K562 (cell line): ENCODE measurements around the gene SMG7. TPM values are rescaled to one million over a fixed set of nuclear protein-coding genes. Genes with fewer than 3 reads are reported as not detected.

Source experiments
- ATAC-seq: fragments of 200-7000 bp; cut with Tn5 transposase; 3 replicates; pipeline ENCODE4 v1.9.1; 2020; ENCODE audit warnings: moderate library complexity
- BruUV-seq: library from RNA; stranded (reverse); fragments of 400-500 nt; replicated peaks from 2 replicates; lab custom pipeline; 2021; lab: Mats Ljungman, UMichigan
- CTCF ChIA-PET: fragments of 300-600 bp; formaldehyde crosslinking; extraction: SDS; loops from one replicate; lab custom pipeline; 2021; ENCODE audit warnings: low intra/inter-chr PET ratio; lab: Yijun Ruan, JAX
- POLR2A ChIA-PET: fragments of 300-600, 350-650 bp; sonication (Branson Sonifier 250); formaldehyde crosslinking; extraction: SDS; loops from one replicate; lab custom pipeline; 2021; ENCODE audit warnings: antibody characterized with exemption, inconsistent platforms; lab: Yijun Ruan, JAX
- DNase-seq, 4 experiments: peaks; one replicate each; pipeline versions ENCODE4 v3.0.0 to v3.0.0-alpha.2; 2011 to 2018; ENCODE audit warnings: low spot score in 3 of 4, mixed read lengths in 3 of 4; ENCODE audit errors: extremely low read depth in 1 of 4
- FAIRE-seq: peaks from 2 replicates; lab custom pipeline; 2011; peaks lifted over from hg19 to GRCh38; lab: Jason Lieb, UNC
- H2AFZ ChIP-seq: 2 replicates; pipeline ENCODE4 v1.6.0; 2011; ENCODE audit warnings: low read depth, low read length, control low read depth, inconsistent platforms
- H3K27ac ChIP-seq: fragments of 200-600 bp; 3 replicates; pipeline ENCODE4 v1.8.0; 2011; ENCODE audit warnings: low read depth, mild to moderate bottlenecking, control low read depth, inconsistent platforms, low read length, moderate library complexity, mixed read lengths; ENCODE audit errors: extremely low read depth
- H3K27me3 ChIP-seq, 2 experiments: fragments of 300-600 bp in 1 of 2; 2 replicates in 1 of 2; 3 replicates in 1 of 2; pipeline versions ENCODE4 v1.6.0 to v1.8.0; 2011; ENCODE audit warnings: inconsistent platforms in 2 of 2, low read length in 2 of 2, mild to moderate bottlenecking in 1 of 2, mixed read lengths in 1 of 2, moderate library complexity in 1 of 2; ENCODE audit not compliant: control insufficient read depth in 2 of 2, insufficient read depth in 2 of 2
- H3K36me3 ChIP-seq: fragments of 300-600 bp; 3 replicates; pipeline ENCODE4 v1.8.0; 2011; ENCODE audit warnings: mild to moderate bottlenecking, low read length, inconsistent platforms; ENCODE audit not compliant: control insufficient read depth, insufficient read depth
- H3K4me1 ChIP-seq, 2 experiments: fragments of 200-600 bp in 1 of 2; replicated peaks in 1 of 2; 2 replicates in 1 of 2; 3 replicates in 1 of 2; pipeline versions ENCODE4 v1.5.1 to v1.8.0; 2011; ENCODE audit warnings: inconsistent platforms in 2 of 2, low read length in 2 of 2, mild to moderate bottlenecking in 1 of 2, mixed read lengths in 1 of 2, moderate library complexity in 1 of 2; ENCODE audit not compliant: control insufficient read depth in 2 of 2, insufficient read depth in 2 of 2
- H3K4me2 ChIP-seq: 2 replicates; pipeline ENCODE4 v1.6.1; 2011; ENCODE audit warnings: low read length, control low read depth, inconsistent platforms, mixed read lengths; ENCODE audit not compliant: insufficient read depth
- H3K4me3 ChIP-seq: fragments of 200-600 bp; sonication (generic), shearing (Covaris generic); 2 replicates; pipeline ENCODE4 v1.5.1; 2016; ENCODE audit warnings: control low read depth, inconsistent platforms
- H3K79me2 ChIP-seq: fragments of 200-600 bp; 3 replicates; pipeline ENCODE4 v1.8.0; 2011; ENCODE audit warnings: low read length, inconsistent platforms; ENCODE audit not compliant: control insufficient read depth, insufficient read depth
- H3K9ac ChIP-seq, 2 experiments: 2 replicates each; pipeline versions ENCODE4 v1.6.0 to v1.6.1; 2011; ENCODE audit warnings: low read depth in 2 of 2, low read length in 2 of 2, control low read depth in 1 of 2, inconsistent platforms in 1 of 2, mild to moderate bottlenecking in 1 of 2, mixed read lengths in 1 of 2; ENCODE audit not compliant: insufficient read depth in 1 of 2
- H3K9me1 ChIP-seq: one replicate; pipeline ENCODE4 v1.6.0; 2011; ENCODE audit warnings: inconsistent platforms, mild to moderate bottlenecking, low read length, moderate library complexity; ENCODE audit not compliant: control insufficient read depth, insufficient read depth
- H3K9me3 ChIP-seq: replicated peaks from 2 replicates; pipeline ENCODE4 v1.5.1; 2011; ENCODE audit warnings: low read depth, low read length, inconsistent platforms; ENCODE audit not compliant: control insufficient read depth, insufficient read depth
- H4K20me1 ChIP-seq: replicated peaks from 2 replicates; pipeline ENCODE4 v1.6.1; 2011; ENCODE audit warnings: low read length, inconsistent platforms, mixed read lengths; ENCODE audit not compliant: control insufficient read depth, insufficient read depth
- POLR2AphosphoS2 ChIP-seq: IDR thresholded peaks from 2 replicates; pipeline ENCODE4 v1.6.1; 2012; ENCODE audit warnings: low read length, improper control_type of control experiment
- STAT5B ChIP-seq: fragments of 250-450 bp; sonication (Bioruptor Pico); IDR thresholded peaks from 2 replicates; pipeline ENCODE4 v1.8.0; 2021; ENCODE audit warnings: mild to moderate bottlenecking, inconsistent platforms
- ZNF445 ChIP-seq: fragments of 250-450 bp; sonication (Bioruptor Pico); IDR thresholded peaks from 2 replicates; pipeline ENCODE4 v1.4.0; 2020; ENCODE audit warnings: low read depth, mild to moderate bottlenecking, moderate library complexity
- WGBS: fragments of 100-300 bp; shearing (Covaris generic); methylation state at CpG from one replicate; pipeline ENCODE4 v1.1.6; 2016; ENCODE audit warnings: low coverage, mixed read lengths; ENCODE audit not compliant: insufficient coverage; ENCODE audit errors: missing lambda C conversion rate; 5-methylcytosine and 5-hydroxymethylcytosine counted together
- in situ Hi-C: fragments of 300-500 bp; cut with MboI; formaldehyde crosslinking; loops from 4 replicates; pipeline ENCODE4 v1.15.0; 2018; ENCODE audit warnings: inconsistent platforms, mixed read lengths
- intact Hi-C: fragments of 100-400 bp; cut with micrococcal nuclease; formaldehyde crosslinking; loops from 2 replicates; pipeline ENCODE4 v1.14.2; 2022
- polyA plus RNA-seq, 8 experiments: library from polyadenylated mRNA; depleted of rRNA in 4 of 8; stranded (reverse) in 5 of 8; unstranded in 3 of 8; fragments of >200 nt; fragmentation: Nextera tagmentation in 2 of 8; fragmentation: Illumina TruSeq in 1 of 8; extraction: Ambion mirVana in 2 of 8; extraction: Trizol in 1 of 8; gene quantifications; 2 replicates each; pipeline versions ENCODE4 v1.2.1 to v1.2.3, GENCODE V29; 2011 to 2014; ENCODE audit warnings: inconsistent platforms in 1 of 8, missing spikeins in 1 of 8
- total RNA-seq, 7 experiments: library from RNA; depleted of rRNA in 6 of 7; stranded (reverse); fragments of >200 nt in 6 of 7; fragmentation: Illumina TruSeq in 2 of 7; extraction: Trizol in 2 of 7; gene quantifications; 2 replicates each; pipeline versions ENCODE4 v1.2.1 to v1.2.3, GENCODE V29; 2011 to 2021; ENCODE audit warnings: low replicate concordance in 1 of 7
- TF ChIP-seq, protein P1 (sequence below): fragments of 450-650 bp; IDR thresholded peaks from 2 replicates; pipeline ENCODE4 v1.6.1; 2016
- TF ChIP-seq, protein P2 (sequence below): fragments of 450-650 bp; IDR thresholded peaks from 2 replicates; pipeline ENCODE4 v1.6.1; 2016; ENCODE audit warnings: mild to moderate bottlenecking
- TF ChIP-seq, protein P3 (sequence below): fragments of 450-650 bp; formaldehyde crosslinking; IDR thresholded peaks from 2 replicates; pipeline ENCODE4 v1.4.0; 2022; ENCODE audit warnings: missing genetic modification characterization
- TF ChIP-seq, protein P4 (sequence below), 2 experiments: IDR thresholded peaks in 1 of 2; conservative IDR thresholded peaks in 1 of 2; 2 replicates each; pipeline ENCODE4 v1.6.1; 2016; ENCODE audit warnings: low read depth in 2 of 2, mild to moderate bottlenecking in 1 of 2, missing compliant biosample characterization in 1 of 2, missing genetic modification characterization in 1 of 2, moderate library complexity in 1 of 2
- TF ChIP-seq, protein P5 (sequence below): fragments of 250-450 bp; sonication (Bioruptor Pico); IDR thresholded peaks from 2 replicates; pipeline ENCODE4 v1.8.0; 2021; ENCODE audit warnings: borderline replicate concordance, mild to moderate bottlenecking, moderate library complexity; ENCODE audit not compliant: poor library complexity, severe bottlenecking

SMG7 gene
- total and polyA plus RNA-seq, 9 of the 15 experiments (the other 6 are each of a cell fraction or from before 2014, with no cell fraction given) = 12.4 to 74.6 (median 29.0) TPM

DNA sequence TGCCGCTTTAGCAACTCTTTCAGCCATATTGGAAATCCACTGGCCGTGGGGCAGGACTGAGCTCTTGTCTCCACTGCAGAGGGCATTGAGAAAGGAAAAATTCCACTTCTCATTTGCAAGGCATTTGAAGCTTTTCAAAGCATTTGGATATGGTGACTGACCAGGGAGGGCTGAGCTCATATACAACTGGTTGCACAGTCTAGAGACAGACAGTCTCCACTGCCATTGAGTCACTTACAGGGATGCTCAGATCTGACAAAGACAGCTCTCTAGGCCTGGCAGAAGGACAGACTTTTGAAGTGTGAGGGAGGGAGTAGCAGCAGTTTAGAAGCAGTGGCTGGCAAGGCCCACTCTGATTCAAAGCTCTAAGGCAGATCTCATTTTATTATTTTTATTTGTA is 93.7 kb downstream of the SMG7 start:
- Histone ChIP-seq H3K9me1 (no peaks in the 10 kb centered on the region), H2AFZ (no peak overlapping the region), H3K9ac (no peak overlapping the region), H3K27me3 (peaks cover 15 to 31% of the 10 kb centered on the region in 2 experiments), H3K9me3 (no peaks in the 10 kb centered on the region), H3K27ac (no peak overlapping the region), H3K36me3 (no peaks in the 10 kb centered on the region), H3K4me2 (no peak overlapping the region), H3K4me1 (peaks cover 10 to 13% of the 10 kb centered on the region in 2 experiments), H4K20me1 (0 out of 2 replicates have a peak, but pooled peaks cover 5% of the 10 kb centered on the region), H3K4me3 (no peak overlapping the region), H3K79me2 (no peaks in the 10 kb centered on the region)
- WGBS = 33% methylated on average over 2 of the region's 2 CpGs
- TF ChIP-seq ZNF445 (CRISPR knock-in tag) = no peak
- TF ChIP-seq, protein P1, sequence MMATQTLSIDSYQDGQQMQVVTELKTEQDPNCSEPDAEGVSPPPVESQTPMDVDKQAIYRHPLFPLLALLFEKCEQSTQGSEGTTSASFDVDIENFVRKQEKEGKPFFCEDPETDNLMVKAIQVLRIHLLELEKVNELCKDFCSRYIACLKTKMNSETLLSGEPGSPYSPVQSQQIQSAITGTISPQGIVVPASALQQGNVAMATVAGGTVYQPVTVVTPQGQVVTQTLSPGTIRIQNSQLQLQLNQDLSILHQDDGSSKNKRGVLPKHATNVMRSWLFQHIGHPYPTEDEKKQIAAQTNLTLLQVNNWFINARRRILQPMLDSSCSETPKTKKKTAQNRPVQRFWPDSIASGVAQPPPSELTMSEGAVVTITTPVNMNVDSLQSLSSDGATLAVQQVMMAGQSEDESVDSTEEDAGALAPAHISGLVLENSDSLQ = no peak
- TF ChIP-seq, protein P2, sequence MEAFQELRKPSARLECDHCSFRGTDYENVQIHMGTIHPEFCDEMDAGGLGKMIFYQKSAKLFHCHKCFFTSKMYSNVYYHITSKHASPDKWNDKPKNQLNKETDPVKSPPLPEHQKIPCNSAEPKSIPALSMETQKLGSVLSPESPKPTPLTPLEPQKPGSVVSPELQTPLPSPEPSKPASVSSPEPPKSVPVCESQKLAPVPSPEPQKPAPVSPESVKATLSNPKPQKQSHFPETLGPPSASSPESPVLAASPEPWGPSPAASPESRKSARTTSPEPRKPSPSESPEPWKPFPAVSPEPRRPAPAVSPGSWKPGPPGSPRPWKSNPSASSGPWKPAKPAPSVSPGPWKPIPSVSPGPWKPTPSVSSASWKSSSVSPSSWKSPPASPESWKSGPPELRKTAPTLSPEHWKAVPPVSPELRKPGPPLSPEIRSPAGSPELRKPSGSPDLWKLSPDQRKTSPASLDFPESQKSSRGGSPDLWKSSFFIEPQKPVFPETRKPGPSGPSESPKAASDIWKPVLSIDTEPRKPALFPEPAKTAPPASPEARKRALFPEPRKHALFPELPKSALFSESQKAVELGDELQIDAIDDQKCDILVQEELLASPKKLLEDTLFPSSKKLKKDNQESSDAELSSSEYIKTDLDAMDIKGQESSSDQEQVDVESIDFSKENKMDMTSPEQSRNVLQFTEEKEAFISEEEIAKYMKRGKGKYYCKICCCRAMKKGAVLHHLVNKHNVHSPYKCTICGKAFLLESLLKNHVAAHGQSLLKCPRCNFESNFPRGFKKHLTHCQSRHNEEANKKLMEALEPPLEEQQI = no peak
- TF ChIP-seq, protein P3, sequence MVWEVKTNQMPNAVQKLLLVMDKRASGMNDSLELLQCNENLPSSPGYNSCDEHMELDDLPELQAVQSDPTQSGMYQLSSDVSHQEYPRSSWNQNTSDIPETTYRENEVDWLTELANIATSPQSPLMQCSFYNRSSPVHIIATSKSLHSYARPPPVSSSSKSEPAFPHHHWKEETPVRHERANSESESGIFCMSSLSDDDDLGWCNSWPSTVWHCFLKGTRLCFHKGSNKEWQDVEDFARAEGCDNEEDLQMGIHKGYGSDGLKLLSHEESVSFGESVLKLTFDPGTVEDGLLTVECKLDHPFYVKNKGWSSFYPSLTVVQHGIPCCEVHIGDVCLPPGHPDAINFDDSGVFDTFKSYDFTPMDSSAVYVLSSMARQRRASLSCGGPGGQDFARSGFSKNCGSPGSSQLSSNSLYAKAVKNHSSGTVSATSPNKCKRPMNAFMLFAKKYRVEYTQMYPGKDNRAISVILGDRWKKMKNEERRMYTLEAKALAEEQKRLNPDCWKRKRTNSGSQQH = no peak
- TF ChIP-seq POLR2AphosphoS2 = no peak
- TF ChIP-seq, protein P4, sequence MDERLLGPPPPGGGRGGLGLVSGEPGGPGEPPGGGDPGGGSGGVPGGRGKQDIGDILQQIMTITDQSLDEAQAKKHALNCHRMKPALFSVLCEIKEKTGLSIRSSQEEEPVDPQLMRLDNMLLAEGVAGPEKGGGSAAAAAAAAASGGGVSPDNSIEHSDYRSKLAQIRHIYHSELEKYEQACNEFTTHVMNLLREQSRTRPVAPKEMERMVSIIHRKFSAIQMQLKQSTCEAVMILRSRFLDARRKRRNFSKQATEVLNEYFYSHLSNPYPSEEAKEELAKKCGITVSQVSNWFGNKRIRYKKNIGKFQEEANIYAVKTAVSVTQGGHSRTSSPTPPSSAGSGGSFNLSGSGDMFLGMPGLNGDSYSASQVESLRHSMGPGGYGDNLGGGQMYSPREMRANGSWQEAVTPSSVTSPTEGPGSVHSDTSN (CRISPR knock-in tag; IDR thresholded peaks at IDR 0.05; ENCODE audit: low read depth) = no peak
- TF ChIP-seq, protein P4 (tag; conservative IDR thresholded peaks at IDR 0.05; ENCODE audit: low read depth) = no peak
- no peak for TF ChIP-seq STAT5B
- TF ChIP-seq, protein P5, sequence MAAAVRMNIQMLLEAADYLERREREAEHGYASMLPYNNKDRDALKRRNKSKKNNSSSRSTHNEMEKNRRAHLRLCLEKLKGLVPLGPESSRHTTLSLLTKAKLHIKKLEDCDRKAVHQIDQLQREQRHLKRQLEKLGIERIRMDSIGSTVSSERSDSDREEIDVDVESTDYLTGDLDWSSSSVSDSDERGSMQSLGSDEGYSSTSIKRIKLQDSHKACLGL (CRISPR knock-in tag) = no peak
- DNase-seq (no peak), FAIRE-seq (no peak), ATAC-seq (no peak)
- intact Hi-C loops (no loop called here), in situ Hi-C loops (no loop called here)
- POLR2A ChIA-PET = interaction anchor here (0.6 kb wide), 1 partner anchor 43 kb away, joined by 3 read pairs; no protein-coding TSS in a partner anchor
- CTCF ChIA-PET = no interaction called here
- BruUV-seq = no TSS peak
